ENCODE measurements around the gene DLG2. TPM values are rescaled to one million over a fixed set of nuclear protein-coding genes. Genes with fewer than 3 reads are reported as not detected.
"Not testable (repeated sequence)": the region's sequence is repeated elsewhere in the genome, so short reads cannot be mapped to it uniquely, and the experiment has no call there.

The DLG2 gene
- total RNA-seq, 1 experiment from 2014 or later = not detected

- in situ Hi-C loops (cut with HindIII; ENCODE audit: low pct_unique_long_range_greater_than_20kb, low sequenced_read_pairs) = no loop called here
- DNase-seq (ENCODE audit: low read depth, low spot score) = no peak
These were observed 394.6 kb downstream of the DLG2 start for GRCh38 chr11:85232559-85232958.

GRCh38 chr11:85231588-85231987 lies 395.6 kb downstream of the DLG2 start:
- in situ Hi-C loops (cut with HindIII; ENCODE audit: low pct_unique_long_range_greater_than_20kb, low sequenced_read_pairs) = no loop called here
- no peak for DNase-seq (ENCODE audit: low read depth, low spot score)

- in situ Hi-C loops (cut with HindIII; ENCODE audit: low pct_unique_long_range_greater_than_20kb, low sequenced_read_pairs); DNase-seq (ENCODE audit: low read depth, low spot score): not testable (repeated sequence)
These were observed 397.4 kb downstream of the DLG2 start for GRCh38 chr11:85229723-85230122.

GRCh38 chr11:85196968-85197367 lies 430.2 kb downstream of the DLG2 start:
- no peak for DNase-seq (ENCODE audit: low read depth, low spot score)
- in situ Hi-C loops (cut with HindIII; ENCODE audit: low pct_unique_long_range_greater_than_20kb, low sequenced_read_pairs) = no loop called here

GRCh38 chr11:85195934-85196333 lies 431.2 kb downstream of the DLG2 start:
- DNase-seq (ENCODE audit: low read depth, low spot score) = no peak
- in situ Hi-C loops (cut with HindIII; ENCODE audit: low pct_unique_long_range_greater_than_20kb, low sequenced_read_pairs) = no loop called here

GRCh38 chr11:85187992-85188391 lies 439.2 kb downstream of the DLG2 start:
- in situ Hi-C loops (cut with HindIII; ENCODE audit: low pct_unique_long_range_greater_than_20kb, low sequenced_read_pairs) = no loop called here
- no peak for DNase-seq (ENCODE audit: low read depth, low spot score)

- in situ Hi-C loops (cut with HindIII; ENCODE audit: low pct_unique_long_range_greater_than_20kb, low sequenced_read_pairs) = no loop called here
- no peak for DNase-seq (ENCODE audit: low read depth, low spot score)
These were observed 442.4 kb downstream of the DLG2 start for GRCh38 chr11:85184721-85185120.

- in situ Hi-C loops (cut with HindIII; ENCODE audit: low pct_unique_long_range_greater_than_20kb, low sequenced_read_pairs) = no loop called here
- peak; percentile 71 for DNase-seq (ENCODE audit: low read depth, low spot score)
These were observed 444.4 kb downstream of the DLG2 start for GRCh38 chr11:85182441-85183387.

- in situ Hi-C loops (cut with HindIII; ENCODE audit: low pct_unique_long_range_greater_than_20kb, low sequenced_read_pairs) = no loop called here
These were observed 446.6 kb downstream of the DLG2 start for GRCh38 chr11:85180528-85180927.

GRCh38 chr11:85171648-85172257 lies 455.4 kb downstream of the DLG2 start:
- in situ Hi-C loops (cut with HindIII; ENCODE audit: low pct_unique_long_range_greater_than_20kb, low sequenced_read_pairs) = no loop called here
- no peak for DNase-seq (ENCODE audit: low read depth, low spot score)

More at GRCh38 chr11:85180528-85180927, 446.6 kb downstream of the DLG2 start:
- DNase-seq (ENCODE audit: low read depth, low spot score) = no peak

GRCh38 chr11:85170184-85170583 lies 457.0 kb downstream of the DLG2 start:
- peak; percentile 2 for DNase-seq (ENCODE audit: low read depth, low spot score)
- in situ Hi-C loops (cut with HindIII; ENCODE audit: low pct_unique_long_range_greater_than_20kb, low sequenced_read_pairs) = no loop called here

- no peak for DNase-seq (ENCODE audit: low read depth, low spot score)
- in situ Hi-C loops (cut with HindIII; ENCODE audit: low pct_unique_long_range_greater_than_20kb, low sequenced_read_pairs) = no loop called here
These were observed 459.7 kb downstream of the DLG2 start for GRCh38 chr11:85167471-85167870.

GRCh38 chr11:85167038-85167437 lies 460.1 kb downstream of the DLG2 start:
- in situ Hi-C loops (cut with HindIII; ENCODE audit: low pct_unique_long_range_greater_than_20kb, low sequenced_read_pairs) = no loop called here
- DNase-seq (ENCODE audit: low read depth, low spot score) = no peak

- in situ Hi-C loops (cut with HindIII; ENCODE audit: low pct_unique_long_range_greater_than_20kb, low sequenced_read_pairs) = no loop called here
- DNase-seq (ENCODE audit: low read depth, low spot score) = no peak
These were observed 461.3 kb downstream of the DLG2 start for GRCh38 chr11:85165819-85166218.

GRCh38 chr11:85164743-85165142 lies 462.4 kb downstream of the DLG2 start:
- DNase-seq (ENCODE audit: low read depth, low spot score) = no peak
- in situ Hi-C loops (cut with HindIII; ENCODE audit: low pct_unique_long_range_greater_than_20kb, low sequenced_read_pairs) = no loop called here

GRCh38 chr11:85154294-85154693 lies 472.9 kb downstream of the DLG2 start:
- in situ Hi-C loops (cut with HindIII; ENCODE audit: low pct_unique_long_range_greater_than_20kb, low sequenced_read_pairs) = no loop called here
- no peak for DNase-seq (ENCODE audit: low read depth, low spot score)

- DNase-seq (ENCODE audit: low read depth, low spot score) = no peak
- in situ Hi-C loops (cut with HindIII; ENCODE audit: low pct_unique_long_range_greater_than_20kb, low sequenced_read_pairs) = no loop called here
These were observed 489.5 kb downstream of the DLG2 start for GRCh38 chr11:85137597-85137996.

GRCh38 chr11:85133636-85134035 lies 493.5 kb downstream of the DLG2 start:
- no peak for DNase-seq (ENCODE audit: low read depth, low spot score)
- in situ Hi-C loops (cut with HindIII; ENCODE audit: low pct_unique_long_range_greater_than_20kb, low sequenced_read_pairs) = no loop called here
